ENCODE measurements around the gene FAM47E. TPM values are rescaled to one million over a fixed set of nuclear protein-coding genes. Genes with fewer than 3 reads are reported as not detected.

The FAM47E gene
- total and polyA plus RNA-seq, 2 of the 13 experiments (the other 11 are each of a cell fraction or from before 2014, with no cell fraction given): 0.33 to 0.66 TPM

DNA sequence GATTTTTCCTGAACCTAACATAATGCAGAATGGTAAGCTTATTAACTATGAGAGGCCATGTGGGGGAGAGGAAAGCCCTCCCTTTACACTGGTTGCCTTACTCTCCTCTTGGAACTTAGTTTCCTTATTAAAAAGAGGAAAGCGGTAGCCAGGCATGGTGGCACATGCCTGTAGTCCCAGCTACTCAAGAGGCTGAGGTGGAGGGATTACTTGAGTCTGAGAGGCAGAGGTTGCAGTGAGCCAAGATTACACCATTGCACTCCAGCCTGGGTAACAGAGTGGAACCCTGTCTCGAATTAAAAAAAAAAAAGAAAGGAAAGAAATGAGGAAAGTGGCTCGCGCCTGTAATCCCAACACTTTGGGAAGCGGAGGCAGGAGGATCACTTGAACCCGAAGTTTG lies 2.0 kb downstream of the FAM47E start (continued):
- TF ChIP-seq MLXIP (CRISPR knock-in tag; IDR thresholded peaks at IDR 0.05; ENCODE audit: borderline replicate concordance) (no peak), SALL2 (CRISPR knock-in tag; IDR thresholded peaks at IDR 0.05) (no peak), KLF11 (CRISPR knock-in tag; IDR thresholded peaks at IDR 0.05) (no peak), ZNF383 (CRISPR knock-in tag; IDR thresholded peaks at IDR 0.05; ENCODE audit: borderline replicate concordance) (no peak), CBX5 (CRISPR knock-in tag; IDR thresholded peaks at IDR 0.05; ENCODE audit: borderline replicate concordance) (no peak), FOXA1 (IDR thresholded peaks at IDR 0.05) (no peak), FOXA1 (CRISPR knock-in tag; IDR thresholded peaks at IDR 0.05) (no peak), ZSCAN12 (CRISPR knock-in tag; IDR thresholded peaks at IDR 0.05) (no peak), ZNF7 (CRISPR knock-in tag; IDR thresholded peaks at IDR 0.05) (no peak)

GRCh38 chr4:76256032-76256431 lies 4.5 kb downstream of the FAM47E start:
- Histone ChIP-seq H2AFZ (ENCODE audit: low read length) (no peak overlapping the region), H3K4me3 (replicated peaks in 1 of 3; ENCODE audit: insufficient read depth in 1 of 3, low read depth in 2 of 3, low read length in 3 of 3) (no peak overlapping the region), H3K4me1 (ENCODE audit: insufficient read depth, low read length) (peaks cover 33% of the 10 kb centered on the region), H3K9ac (ENCODE audit: insufficient read depth, low read depth, low read length) (no peak overlapping the region), H3K9me3 (ENCODE audit: low read length) (no peaks in the 10 kb centered on the region), H3K27ac (ENCODE audit: extremely low read length, insufficient read depth, low read length) (no peak overlapping the region), H4K20me1 (ENCODE audit: insufficient read depth, low read length) (no peaks in the 10 kb centered on the region), H3K36me3 (replicated peaks in 1 of 2; ENCODE audit: control insufficient read depth in 1 of 2, insufficient read depth in 2 of 2, low read length in 2 of 2) (no peaks in the 10 kb centered on the region), H3K79me2 (ENCODE audit: insufficient read depth, low read length) (no peaks in the 10 kb centered on the region), H3K4me2 (ENCODE audit: low read depth, low read length) (no peak overlapping the region), H3K27me3 (ENCODE audit: control insufficient read depth in 1 of 2, insufficient read depth in 2 of 2, low read length in 2 of 2) (no peaks in the 10 kb centered on the region; a peak in 1 of 5 replicates)
- POLR2A ChIA-PET: no interaction called here
- WGBS (ENCODE audit: low lambda C conversion rate): 65% methylated on average over 4 of the region's 6 CpGs
- no TSS peak for BruUV-seq (replicated peaks)
- ATAC-seq (no peak), DNase-seq (ENCODE audit: low spot score) (no peak), FAIRE-seq (no peak)
- intact Hi-C loops (cut with micrococcal nuclease; ENCODE audit: unreplicated experiment): no loop called here
- CTCF ChIA-PET (ENCODE audit: low intra/inter-chr PET ratio, low total read pairs): no interaction called here
- in situ Hi-C loops (cut with HindIII; ENCODE audit: extremely low pct_ligation_motif_present, low pct_unique_long_range_greater_than_20kb): loop anchor here (10.0 kb wide), 1 partner anchor 119 kb away; no protein-coding TSS in a partner anchor
- TF ChIP-seq, protein P1, sequence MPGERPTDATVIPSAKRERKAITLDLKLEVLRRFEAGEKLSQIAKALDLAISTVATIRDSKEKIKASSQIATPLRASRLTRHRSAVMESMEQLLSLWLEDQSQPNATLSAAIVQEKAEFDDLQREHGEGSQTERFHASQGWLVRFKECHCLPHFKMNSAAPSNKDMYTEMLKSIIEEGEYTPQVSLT (CRISPR knock-in tag; IDR thresholded peaks at IDR 0.05; ENCODE audit: borderline replicate concordance, low read depth): no peak
- TF ChIP-seq E2F1 (CRISPR knock-in tag; IDR thresholded peaks at IDR 0.05): no peak
